T47D (cell line): Measurements from ENCODE around the gene DCST2.
"Not testable (repeated sequence)": the region's sequence is repeated elsewhere in the genome, so short reads cannot be mapped to it uniquely, and the experiment has no call there.

Experiments used
- DNase-seq, 2 experiments: peaks; one replicate each; pipeline versions ENCODE4 v3.0.0 to v3.0.0-alpha.2; 2011 to 2012; ENCODE audit warnings: low read depth in 1 of 2, low spot score in 1 of 2
- JUND ChIP-seq: IDR thresholded peaks from 2 replicates; pipeline ENCODE4 v1.6.1; 2012; ENCODE audit warnings: low read depth
- in situ Hi-C: cut with HindIII; loops from 2 replicates; pipeline ENCODE4 v1.10.0; 2016; ENCODE audit warnings: low sequenced_read_pairs, low pct_unique_long_range_greater_than_20kb

Gene DCST2

DNA sequence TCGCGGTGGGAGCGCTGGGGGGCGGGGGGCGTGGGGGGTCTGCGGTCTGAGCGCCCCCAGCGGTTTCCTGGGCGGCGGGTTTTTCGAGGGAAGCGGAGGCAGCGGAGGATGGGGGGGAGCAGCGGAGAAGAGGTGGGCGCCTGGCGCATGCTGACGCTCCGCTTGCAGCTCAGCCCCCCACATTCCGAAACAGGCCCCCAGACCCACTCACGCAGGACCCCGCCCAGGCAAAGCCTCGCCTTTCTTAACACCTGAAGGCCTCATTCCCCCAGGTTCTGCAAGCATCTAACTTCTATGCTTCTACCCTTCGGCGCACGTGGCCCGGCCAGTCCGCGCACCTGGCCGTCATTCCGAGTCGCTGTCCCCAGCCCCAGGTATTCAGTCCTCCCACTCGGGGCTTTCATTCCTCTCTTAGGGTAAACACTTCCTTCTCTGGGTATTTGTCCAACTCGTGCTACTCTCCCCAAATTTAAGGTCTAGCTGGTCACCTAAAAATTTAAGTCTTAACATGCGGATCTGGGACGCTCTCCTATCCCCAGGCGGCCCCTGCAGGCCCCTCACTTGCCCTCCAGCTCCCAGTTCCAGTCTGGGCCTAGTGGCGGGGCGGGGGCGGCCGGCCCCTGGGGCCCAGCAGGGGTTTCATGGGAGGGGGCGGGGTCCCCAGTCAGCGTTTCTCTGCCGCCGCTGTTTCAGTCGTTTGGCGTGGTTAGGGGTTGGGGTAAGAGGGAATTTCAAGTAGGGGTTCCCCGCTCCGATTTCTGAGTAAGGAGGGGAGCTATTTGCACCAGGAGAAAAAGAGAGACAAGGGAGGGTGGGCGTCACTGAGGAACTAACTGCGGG, 33.8 kb downstream of the DCST2 start:
- DNase-seq = peak; percentile 59 to 87
- in situ Hi-C loops = no loop called here

DNA sequence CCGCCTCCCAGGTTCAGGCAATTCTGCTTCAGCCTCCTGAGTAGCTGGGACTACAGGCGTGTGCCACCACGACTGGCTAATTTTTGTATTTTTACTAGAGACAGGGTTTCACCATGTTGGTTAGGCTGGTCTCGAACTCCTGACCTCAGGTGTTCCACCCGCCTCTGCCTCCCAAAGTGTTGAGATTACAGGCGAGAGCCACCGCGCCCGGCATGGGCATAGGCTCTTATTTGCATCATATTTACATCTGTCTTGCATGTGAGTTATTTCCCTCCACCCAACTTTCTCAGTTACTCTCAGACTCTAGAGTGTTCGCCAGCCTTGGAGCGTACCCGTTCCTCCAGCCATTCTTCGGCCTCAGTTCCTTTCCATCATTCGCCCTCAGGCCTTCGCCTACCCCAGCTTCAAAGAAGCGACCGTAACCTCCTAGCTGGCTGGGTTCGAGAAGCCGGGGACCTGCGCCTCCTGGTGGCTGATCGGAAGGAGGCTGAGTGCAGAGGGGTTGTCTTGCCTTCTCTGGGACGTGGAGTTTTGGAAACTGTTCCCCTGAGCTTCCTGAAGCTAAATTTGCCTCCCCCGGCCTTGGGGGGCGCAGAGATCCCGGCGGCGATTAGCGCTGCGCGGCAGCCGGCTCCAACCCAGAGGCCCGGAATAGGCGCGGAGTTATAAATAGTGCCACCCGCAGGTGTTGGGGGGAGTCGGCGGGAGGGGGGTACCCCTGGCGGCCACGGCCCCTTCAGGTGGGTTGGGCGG, 34.6 kb downstream of the DCST2 start:
- in situ Hi-C loops = no loop called here
- TF ChIP-seq JUND = no peak
- DNase-seq = peak; percentile 68 to 88

More for the DNA sequence above, 33.8 kb downstream of the DCST2 start:
- TF ChIP-seq JUND = no peak

DNA sequence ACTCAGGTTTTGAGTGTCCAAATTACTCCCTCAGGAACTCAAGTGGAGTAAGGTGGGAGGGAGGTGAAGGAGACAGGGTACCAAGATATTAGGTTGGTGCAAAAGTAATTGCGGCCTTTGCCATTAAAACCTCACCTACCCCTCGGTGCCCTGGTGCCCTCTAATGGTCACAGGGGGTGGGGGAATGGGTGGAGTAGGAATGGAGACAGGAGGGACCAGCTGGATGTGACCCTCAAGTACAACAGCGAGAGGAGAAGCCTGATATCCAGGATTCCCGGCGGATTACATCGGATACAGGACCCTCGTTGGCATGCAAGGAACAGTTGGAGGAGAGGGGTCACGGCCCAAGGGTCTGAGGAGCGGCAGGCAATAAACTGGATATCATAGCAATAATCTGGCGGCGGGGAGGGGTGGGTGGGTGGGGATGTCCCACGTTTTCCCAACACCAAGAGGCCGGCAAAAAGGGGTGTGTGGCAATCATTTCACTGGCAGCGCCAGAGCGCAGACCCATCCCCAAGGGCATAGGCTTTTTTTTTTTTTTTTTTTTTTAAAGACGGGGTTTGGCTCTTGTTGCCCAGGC, 35.3 kb downstream of the DCST2 start:
- no peak for TF ChIP-seq JUND
- no peak for DNase-seq
- in situ Hi-C loops = no loop called here

DNA sequence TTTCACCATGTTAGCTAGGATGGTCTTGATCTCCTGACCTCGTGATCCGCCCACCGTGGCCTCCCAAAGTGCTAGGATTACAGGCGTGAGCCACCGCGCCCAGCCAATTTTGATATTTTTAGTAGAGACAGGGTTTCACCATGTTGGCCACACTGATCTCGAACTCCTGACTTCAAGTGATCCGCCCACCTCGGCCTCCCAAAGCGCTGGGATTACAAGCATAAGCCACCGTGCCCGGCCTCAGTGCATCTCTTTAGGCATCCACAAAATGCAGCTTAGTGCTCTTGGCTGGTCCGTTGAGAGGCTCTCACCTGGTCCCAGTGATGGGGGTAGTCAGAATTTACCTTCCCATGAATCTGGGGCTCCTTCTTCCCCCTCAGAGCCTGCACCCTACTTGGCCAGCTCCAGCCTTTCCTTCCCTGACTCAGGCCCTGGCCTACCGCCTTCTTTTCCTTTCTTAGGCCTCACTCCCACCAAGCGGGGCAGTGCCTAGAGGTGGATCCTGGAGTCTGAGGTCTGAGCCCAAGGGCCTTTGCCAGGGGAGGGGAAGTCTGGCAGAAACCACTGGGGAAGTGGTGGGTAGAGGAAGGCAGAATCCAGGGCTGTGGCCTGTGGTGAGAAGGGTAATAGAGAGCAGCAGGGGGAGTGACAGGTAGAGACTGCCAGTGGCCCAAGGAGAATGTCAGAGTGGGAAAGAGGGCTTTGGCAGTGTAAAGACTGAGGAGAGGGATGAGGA, 36.4 kb downstream of the DCST2 start:
- DNase-seq = no peak
- in situ Hi-C loops = no loop called here
- TF ChIP-seq JUND = no peak

DNA sequence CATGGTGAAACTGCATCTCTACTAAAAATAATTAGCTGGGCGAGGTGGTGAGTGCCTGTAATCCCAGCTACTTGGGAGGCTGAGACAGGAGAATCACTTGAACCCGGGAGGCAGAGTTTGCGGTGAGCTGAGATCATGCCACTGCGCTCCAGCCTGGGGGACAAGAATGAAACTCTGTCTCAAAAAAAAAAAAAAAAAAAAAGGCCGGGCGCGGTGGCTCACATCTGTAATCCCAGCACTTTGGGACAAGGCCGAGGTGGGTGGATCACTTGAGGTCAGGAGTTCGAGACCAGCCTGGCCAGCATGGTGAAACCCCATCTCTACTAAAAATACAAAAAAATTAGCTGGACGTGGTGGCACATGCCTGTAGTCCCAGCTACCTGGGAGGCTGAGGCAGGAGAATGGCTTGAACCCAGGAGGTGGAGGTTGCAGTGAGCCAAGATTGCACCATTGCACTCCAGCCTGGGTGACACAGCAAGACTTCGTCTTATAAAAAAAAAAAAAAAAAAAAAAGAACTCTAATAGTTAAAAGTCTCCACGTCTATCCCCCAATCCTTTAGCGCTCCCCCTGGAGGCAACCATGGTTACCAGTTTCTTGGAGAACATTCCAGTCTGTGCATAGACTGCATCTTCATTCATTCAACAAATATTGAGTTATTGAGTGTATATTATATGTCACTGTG, 38.1 kb downstream of the DCST2 start:
- in situ Hi-C loops = not testable (repeated sequence)
- DNase-seq = peak in 1 of 2 experiments; percentile 84

DNA sequence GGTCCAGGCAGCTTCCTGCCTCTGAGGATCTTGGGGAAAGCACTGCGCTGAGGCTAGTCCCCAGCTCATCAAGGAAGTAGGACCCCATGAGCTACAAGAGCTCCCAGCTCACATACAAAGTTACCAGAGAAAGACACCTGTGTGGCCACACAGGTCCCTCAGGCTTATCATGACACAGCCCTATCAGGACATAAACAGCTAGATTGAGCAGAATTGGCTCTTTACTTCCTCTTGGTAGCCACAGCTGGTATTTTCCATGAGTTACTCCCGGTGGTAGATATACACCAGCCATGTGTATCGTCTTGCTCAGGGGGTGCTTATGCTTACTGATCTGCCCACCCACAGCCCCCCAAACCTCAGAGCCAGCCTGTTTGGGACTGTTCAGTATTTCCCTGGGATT, 39.0 kb downstream of the DCST2 start:
- in situ Hi-C loops = no loop called here
- DNase-seq = no peak
- no peak for TF ChIP-seq JUND

DNA sequence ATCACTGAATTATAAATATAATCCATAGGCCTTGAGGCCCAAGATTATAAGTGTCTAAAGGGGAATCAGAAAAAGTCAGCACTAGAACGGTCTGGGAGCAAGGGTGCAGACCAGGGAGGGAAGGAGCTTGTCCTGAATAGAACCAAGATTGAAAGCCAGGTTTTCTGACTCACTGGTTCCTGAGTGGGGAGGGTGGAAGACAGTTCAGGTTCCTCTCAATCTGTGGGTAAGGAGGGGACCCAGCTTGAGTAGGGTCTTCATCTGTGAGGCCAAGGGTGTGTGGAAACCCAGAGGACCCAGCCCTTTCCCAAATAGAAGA, 39.4 kb downstream of the DCST2 start:
- in situ Hi-C loops = no loop called here
- no peak for TF ChIP-seq JUND
- DNase-seq = no peak

DNA sequence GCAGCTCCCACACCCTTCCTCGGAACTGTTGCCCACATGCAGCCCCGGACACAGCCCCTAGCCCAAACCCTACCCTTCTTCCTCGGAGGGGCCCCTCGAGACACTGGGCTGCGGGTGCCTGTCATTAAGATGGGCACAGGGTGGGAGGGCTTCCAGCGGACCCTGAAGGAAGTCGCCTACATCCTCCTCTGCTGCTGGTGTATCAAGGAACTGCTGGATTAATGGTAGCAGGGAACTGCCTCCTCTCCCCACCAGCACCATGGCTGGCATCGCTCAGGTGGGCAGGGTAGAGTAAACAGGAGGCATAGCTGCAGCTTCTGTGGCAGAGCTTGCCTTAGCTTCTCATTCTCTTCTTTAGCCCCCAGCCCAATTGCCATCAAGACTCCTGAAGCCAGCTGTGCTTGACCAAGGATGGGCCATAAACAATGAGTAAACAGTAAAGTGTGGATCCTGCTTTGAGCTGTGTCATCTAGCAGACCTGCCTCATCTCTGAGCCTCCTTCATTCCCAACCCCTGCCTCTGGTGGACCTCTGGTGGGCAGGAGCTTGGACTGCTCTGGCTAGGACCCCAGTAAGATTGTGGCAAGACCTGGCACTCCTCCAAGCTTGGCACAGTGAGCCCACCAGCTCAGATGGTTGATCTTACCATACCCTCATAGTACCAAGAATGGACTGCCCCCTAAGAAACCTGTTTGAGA, 39.9 kb downstream of the DCST2 start, which contains the start of gene LENEP:
TSS of gene LENEP (plus strand) at position 15 of the 697 bp plus-strand sequence. CDS start at position 37, 22 bp downstream.
- in situ Hi-C loops = no loop called here
- no peak for DNase-seq
- TF ChIP-seq JUND = no peak

DNA sequence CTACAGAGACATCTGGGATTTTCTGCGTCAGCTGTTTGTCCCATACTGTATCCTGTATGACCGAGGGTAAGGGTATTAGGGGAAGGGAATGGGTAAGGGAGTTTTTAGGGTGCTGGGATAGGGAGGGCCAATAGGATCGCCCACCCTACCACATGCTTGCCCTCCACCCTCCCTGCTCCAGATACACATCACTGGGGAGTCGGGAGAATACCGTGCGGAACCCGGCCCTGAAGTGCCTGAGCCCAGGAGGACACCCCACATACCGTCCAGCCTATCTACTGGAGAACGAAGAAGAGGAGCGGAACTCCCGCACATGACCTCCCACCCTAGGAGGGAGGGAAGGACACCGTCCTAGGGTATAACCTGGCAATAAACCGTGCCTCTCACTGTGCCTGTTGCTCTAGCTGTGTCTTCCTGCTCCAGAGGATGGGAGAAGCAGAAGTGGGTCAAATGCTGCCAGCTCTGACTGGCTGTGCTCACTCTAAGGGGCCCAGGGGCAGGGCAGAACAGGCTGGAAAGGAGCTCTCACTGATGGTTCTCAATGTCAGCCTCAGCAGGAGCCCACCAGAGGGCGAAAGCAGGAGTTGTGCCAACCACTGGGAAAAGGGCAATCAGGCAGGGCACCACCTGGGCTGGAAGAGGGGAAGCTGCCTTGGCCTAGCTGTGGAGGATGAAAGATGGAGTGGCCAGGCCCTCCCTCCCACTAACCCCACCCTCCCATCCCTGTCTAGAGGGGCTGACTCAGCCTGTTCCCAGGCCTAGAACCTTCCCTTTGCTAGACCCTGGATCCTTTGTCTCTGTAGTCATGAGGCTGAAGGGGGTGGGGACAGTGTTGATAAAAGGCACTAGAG, 40.6 kb downstream of the DCST2 start:
- no peak for DNase-seq
- no peak for TF ChIP-seq JUND
- in situ Hi-C loops = no loop called here

DNA sequence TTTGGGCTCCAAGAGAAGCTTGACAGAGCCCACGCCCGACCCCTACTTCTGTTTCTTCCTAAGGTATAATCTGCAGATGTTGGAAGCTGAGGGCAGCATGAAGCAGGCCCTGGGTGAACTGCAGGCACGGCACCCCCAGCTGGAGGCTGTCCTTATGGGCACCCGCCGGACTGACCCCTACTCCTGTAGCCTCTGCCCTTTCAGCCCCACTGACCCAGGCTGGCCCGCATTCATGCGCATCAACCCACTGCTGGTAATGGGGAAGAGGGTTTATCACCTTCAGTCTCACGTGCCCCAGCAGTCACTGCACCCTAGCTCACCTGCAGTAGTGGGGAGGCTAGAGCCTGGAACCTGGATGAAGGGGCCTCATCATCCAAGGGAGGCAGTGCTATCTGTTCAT, 43.3 kb downstream of the DCST2 start:
- no peak for TF ChIP-seq JUND
- in situ Hi-C loops = no loop called here
- DNase-seq = no peak
